T-helper 2 cell (primary cell): Measurements from ENCODE around the gene ACKR3.

Experiments
- DNase-seq, 5 experiments: peaks; one replicate each; pipeline versions ENCODE4 v3.0.0 to v3.0.0-alpha.2; 2012 to 2022

The ACKR3 gene

GRCh38 chr2:236570081-236570868, 650 bp downstream of the ACKR3 start:
- DNase-seq: no peak

DNA sequence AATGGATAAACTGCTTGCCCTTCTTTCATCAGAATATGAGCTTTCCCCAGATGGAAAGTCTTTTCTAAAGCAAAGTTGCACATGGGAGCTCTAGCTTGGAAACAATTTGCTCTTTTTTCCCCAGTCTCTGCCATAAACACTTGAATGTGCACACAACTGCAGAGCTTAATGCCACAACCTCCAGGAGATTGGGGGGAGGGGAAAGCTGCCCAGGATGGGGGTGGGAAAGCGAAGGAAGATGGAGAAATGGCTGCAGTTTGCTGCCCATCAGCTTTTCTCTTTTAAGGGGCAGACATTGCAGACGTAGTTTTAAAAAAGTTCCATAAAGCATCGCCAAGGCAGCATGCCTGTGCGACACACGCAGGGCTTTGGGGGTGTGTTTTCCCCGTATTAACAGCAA, 1.5 kb downstream of the ACKR3 start:
- no peak for DNase-seq

GRCh38 chr2:236572482-236572881, 2.9 kb downstream of the ACKR3 start:
- DNase-seq: no peak

- no peak for DNase-seq
Measured at GRCh38 chr2:236573066-236573929, 3.7 kb downstream of the ACKR3 start.

DNA sequence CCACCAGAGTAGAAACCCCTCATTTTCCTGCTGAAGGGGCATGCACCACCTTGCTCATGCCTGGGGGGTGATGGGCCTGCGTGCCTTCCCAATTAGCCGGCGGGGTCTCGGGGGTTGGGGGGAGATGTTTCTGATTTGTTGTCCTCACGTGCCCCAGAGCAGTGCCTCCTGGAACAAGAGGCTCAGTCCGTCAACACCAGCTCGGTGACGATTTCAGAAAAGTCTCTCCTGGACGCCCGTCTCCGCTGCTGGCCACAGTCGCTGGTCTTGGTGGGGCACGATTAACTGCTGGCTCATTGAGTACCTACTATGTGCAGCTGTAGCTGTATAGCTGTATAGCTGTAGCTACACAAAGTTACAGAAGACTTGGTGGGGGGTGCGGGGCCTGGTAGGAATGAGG, 4.4 kb downstream of the ACKR3 start:
- DNase-seq: no peak

DNA sequence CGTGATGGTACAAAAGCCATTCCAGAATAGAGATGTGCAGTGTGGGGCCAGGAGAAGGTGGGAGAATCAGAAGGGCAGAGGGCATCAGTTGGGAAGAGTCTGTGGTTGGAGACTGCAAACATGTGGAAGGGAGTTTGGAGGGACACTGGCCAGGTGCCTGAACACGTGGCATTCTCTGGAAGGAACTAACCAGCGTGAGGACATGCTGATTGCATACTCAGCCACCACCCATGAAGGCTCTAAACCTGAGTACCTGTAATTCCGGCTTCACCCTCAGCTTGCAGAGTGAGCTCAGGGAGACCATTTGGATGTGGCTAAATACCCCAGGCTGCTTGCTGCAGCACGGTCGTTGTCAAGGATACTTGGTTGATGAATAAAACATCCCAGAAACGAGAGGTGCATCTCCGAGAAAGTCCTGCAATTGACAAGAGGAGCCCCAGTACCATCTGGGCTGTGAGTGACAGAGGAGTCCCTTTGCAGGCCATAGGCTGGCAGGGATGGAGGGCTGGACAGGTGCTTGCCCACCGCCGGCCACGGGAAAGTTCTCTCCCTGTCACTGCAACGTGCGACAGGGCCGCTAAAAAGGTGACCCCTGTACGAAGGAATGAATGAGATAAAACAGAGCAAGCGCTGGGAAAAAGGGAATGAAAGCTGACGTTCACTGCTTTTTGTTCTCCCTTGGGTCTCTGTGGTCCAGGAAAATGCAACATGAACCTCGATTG, 5.0 kb downstream of the ACKR3 start:
- DNase-seq: no peak

GRCh38 chr2:236575510-236575909, 5.9 kb downstream of the ACKR3 start:
- no peak for DNase-seq

- no peak for DNase-seq
Measured at GRCh38 chr2:236576087-236576486, 6.5 kb downstream of the ACKR3 start.

- DNase-seq: no peak
Measured at GRCh38 chr2:236576953-236577352, 7.3 kb downstream of the ACKR3 start.

DNA sequence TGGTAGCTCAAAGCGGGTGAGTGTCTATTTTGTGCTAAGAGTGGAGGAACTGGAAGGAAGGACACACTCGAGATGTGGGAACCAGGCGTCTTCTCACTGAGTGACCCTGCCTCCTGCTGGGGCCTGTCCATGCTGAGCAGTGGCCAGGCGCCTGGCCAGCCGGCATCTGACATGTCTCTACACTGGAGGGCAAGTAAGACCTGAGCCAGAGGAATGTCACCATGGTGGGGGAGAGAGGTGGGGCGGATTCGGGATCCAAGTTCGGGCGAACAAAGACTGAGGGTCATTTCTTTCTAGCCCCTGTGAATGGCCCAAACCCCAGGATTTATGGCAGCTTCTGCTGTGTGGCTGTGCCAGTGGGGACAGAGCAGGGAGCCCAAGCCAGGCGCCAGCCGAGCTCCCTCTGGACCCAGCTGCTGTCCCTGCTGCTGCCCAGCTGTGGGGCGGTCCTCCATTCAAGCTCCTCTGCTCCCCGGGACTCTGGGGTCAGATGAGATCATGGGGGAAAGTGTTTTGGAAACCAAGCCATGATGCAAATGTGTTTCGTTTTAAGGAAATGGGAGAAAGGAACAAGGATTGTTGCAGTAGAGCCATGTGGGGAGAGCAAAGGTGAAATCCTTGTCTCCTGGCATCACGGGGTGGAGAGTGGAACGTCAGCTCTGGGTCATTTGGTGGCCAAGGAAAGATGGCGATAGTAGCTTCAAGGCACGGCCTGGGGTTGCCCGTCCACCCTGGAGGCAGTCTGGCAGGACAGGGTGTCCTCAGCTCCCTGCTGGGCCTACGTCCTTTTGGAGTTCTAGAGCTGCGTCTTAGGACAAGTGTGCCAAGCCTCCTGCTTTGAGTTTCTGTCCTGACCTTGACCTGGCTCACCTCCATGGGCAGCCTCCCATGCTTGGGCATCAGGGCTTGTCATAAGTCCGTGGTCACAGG, 8.1 kb downstream of the ACKR3 start:
- no peak for DNase-seq

DNA sequence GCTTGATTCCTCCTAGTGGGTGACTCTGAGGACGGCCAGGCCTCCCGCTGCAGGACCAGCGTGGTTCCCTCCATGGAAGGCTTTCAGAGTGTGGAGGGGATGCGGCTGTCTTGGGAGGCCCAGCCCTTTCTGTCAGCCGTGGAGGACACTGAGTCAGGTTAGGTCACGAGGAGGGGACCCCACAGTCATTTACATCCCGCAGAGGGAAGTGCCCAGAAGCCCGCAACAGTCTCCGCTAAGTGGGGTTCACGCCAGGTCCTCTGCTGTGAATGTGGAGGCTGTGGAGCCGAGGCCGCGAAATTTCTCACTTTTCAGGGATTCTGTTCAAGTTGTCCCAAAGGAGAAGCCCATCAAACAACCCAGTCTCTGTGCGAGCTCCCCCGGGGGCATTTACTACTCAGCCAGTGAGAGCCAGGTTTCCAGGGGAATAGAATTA, 8.8 kb downstream of the ACKR3 start:
- no peak for DNase-seq

DNA sequence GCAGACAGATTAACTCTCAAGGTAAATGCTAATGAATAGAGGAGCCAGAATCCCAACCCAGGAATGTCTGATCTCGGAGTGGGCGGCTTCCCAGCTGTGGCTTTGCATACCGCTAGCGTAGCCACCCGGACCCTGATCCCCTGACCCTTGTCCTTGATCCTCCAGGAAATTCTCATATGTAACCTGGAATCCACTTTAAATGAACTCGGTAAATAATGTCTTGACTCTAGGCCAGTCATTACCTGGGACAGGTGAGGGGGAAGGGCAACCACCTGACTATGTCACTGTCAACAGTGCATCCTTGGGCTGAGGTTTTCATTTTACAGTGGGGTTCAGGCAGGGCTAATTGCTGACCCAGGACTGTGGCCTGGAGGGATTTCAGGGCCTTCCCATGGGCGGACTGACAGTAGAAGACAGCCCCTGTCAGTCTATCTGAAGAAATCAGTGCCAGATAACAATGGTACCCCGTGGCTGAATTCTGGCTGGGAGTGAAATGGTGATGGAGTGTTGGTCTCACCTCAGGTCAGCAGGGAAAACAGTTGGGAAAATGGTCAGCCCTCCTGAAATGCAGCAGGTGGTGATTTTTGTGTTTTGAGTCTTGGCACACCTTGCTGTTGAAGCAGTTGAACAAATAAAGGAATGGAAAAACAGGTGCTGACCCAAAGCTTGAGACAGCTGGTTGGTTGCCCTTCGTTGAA, 9.6 kb downstream of the ACKR3 start:
- no peak for DNase-seq

GRCh38 chr2:236579746-236580315, 10.2 kb downstream of the ACKR3 start:
- DNase-seq: no peak

DNA sequence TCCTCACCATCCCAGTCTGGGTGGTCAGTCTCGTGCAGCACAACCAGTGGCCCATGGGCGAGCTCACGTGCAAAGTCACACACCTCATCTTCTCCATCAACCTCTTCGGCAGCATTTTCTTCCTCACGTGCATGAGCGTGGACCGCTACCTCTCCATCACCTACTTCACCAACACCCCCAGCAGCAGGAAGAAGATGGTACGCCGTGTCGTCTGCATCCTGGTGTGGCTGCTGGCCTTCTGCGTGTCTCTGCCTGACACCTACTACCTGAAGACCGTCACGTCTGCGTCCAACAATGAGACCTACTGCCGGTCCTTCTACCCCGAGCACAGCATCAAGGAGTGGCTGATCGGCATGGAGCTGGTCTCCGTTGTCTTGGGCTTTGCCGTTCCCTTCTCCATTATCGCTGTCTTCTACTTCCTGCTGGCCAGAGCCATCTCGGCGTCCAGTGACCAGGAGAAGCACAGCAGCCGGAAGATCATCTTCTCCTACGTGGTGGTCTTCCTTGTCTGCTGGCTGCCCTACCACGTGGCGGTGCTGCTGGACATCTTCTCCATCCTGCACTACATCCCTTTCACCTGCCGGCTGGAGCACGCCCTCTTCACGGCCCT, 11.2 kb downstream of the ACKR3 start:
- DNase-seq: no peak

- DNase-seq: no peak
Measured at GRCh38 chr2:236581546-236581945, 11.9 kb downstream of the ACKR3 start.

- DNase-seq: no peak
Measured at GRCh38 chr2:236582968-236583367, 13.3 kb downstream of the ACKR3 start.

DNA sequence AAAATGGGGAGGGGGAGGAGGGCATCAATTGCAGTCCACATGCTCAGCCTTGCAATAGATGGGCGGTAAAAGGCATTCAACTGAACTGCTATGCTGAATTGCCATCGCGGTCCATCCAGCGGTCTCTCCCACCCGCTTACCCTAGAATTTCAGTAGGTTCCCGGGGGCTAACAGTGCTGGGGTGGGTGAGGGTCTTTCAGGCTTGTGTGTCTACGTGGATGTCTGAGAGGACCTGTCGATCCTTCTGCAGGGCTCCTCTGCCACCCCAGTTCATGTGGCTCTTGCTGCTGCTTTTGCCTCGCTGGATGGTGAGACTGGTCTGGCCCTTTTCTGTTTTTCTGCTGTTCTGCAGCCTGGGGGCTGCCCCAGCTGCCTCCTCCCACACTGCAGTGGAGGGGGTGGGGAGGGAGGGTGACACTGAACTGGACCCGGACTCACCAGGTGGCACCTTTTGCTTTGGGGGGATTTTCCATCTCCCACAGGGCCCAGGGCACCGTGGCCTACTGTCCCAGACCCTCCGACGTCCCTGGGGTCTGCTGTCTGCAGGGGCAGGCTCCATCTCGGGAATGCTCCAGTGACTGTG, 14.1 kb downstream of the ACKR3 start:
- DNase-seq: no peak

DNA sequence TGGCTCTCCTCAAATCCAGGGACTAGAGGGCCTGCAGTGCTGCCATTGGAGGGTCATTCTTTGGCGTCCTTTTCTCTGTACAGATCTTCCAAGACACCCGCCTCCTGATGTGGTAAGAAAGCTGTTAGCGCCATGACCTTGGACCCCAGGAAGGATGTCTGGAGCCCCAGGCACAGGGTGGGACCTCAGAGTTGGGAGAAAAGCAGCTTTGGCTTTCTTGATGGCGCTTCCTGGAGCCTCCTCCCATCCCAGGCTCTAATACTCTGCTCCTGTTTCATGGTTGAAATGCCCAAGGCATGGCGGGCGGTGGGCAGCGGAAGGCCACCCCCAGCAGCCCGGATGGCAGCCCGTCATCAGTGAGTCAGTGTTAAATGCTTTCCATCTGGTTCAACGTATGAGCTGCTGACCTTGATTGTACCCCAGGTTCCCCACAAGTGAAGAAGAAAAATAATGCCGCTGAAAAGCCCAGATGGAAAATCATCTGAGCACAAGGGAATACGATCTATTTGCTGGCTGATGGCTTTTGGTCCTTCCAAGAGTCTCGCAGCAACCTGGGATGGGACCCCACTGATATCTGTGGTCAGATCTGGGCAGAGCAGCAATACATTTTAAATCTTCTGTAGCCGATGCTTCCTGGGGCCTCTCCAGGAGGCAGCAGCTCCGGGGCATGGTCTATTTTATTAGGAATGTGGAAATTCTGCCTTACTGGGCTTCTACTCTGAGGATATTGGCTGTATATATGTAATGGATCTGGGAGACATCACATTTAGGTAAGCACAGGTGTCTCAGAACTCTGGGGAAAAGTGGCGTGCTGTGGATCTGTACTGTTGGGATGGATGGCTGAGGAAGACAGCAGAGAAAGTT, 15.1 kb downstream of the ACKR3 start:
- DNase-seq: no peak

DNA sequence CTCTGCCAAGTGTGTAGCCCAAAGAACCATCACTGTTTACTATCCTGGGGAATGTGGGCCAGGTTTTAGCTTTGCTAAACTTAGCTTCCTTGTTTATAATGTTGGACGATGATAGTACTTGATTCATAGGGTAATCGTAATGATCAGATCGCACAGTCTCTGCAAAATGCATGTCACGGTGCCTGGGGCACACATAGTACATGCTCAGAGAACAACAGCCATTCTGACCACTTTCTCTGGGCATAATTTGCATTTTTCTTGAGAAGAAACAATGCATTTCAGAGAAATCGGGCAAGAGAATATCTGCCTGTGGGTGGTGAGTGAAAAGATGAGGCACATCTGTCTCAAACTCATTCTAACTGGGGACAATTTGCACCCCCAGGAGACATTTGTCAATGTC, 16.3 kb downstream of the ACKR3 start:
- no peak for DNase-seq
